ENCODE measurements around the gene DDOST. TPM values are rescaled to one million over a fixed set of nuclear protein-coding genes. Genes with fewer than 3 reads are reported as not detected.

The DDOST gene
- total RNA-seq, 2 donors from 2014 or later, result 76.8 to 114 TPM

- intact Hi-C loops (cut with DNase I), result no loop called here
- ATAC-seq (no peak), DNase-seq (no peak)
- Histone ChIP-seq H3K4me3 (no peak overlapping the region), H3K36me3 (replicated peaks in 1 of 2; ENCODE audit: insufficient read depth in 1 of 2, low read depth in 2 of 2) (no peaks in the 10 kb centered on the region), H3K9me3 (no peaks in the 10 kb centered on the region), H3K27ac (no peak overlapping the region), H3K4me1 (no peaks in the 10 kb centered on the region), H3K27me3 (no peaks in the 10 kb centered on the region)
- WGBS, 2 donors, result 88 to 95% methylated on average over 1 of the region's 1 CpG
- TF ChIP-seq POLR2A (IDR thresholded peaks at IDR 0.05), result no peak
- no peak for TF ChIP-seq CTCF (IDR thresholded peaks at IDR 0.05)
Measured at GRCh38 chr1:20624709-20625108, 36.5 kb downstream of the DDOST start.

- no peaks in the 10 kb centered on the region for H3K9me3 ChIP-seq
- no peaks in the 10 kb centered on the region for H3K27me3 ChIP-seq
- intact Hi-C loops (cut with DNase I), result no loop called here
- no peak overlapping the region for H3K27ac ChIP-seq
- no peaks in the 10 kb centered on the region for H3K4me1 ChIP-seq
- DNase-seq, result no peak
- no peak for ATAC-seq
- no peaks in the 10 kb centered on the region for H3K36me3 ChIP-seq (replicated peaks in 1 of 2; ENCODE audit: insufficient read depth in 1 of 2, low read depth in 2 of 2)
- 82 to 92% methylated on average over 6 of the region's 6 CpGs for WGBS, 2 donors
- no peak for TF ChIP-seq CTCF (IDR thresholded peaks at IDR 0.05)
- no peak for TF ChIP-seq POLR2A (IDR thresholded peaks at IDR 0.05)
- H3K4me3 ChIP-seq, result no peak overlapping the region
Measured at GRCh38 chr1:20621012-20621411, 40.2 kb downstream of the DDOST start.

- intact Hi-C loops (cut with DNase I), result no loop called here
- 69 to 100% methylated on average over 1 of the region's 1 CpG for WGBS, 2 donors
- no peak overlapping the region for H3K4me3 ChIP-seq
- H3K36me3 ChIP-seq (replicated peaks in 1 of 2; ENCODE audit: insufficient read depth in 1 of 2, low read depth in 2 of 2), result no peaks in the 10 kb centered on the region
- no peak for DNase-seq
- H3K9me3 ChIP-seq, result no peaks in the 10 kb centered on the region
- TF ChIP-seq CTCF (IDR thresholded peaks at IDR 0.05) (no peak), POLR2A (IDR thresholded peaks at IDR 0.05) (no peak)
- no peaks in the 10 kb centered on the region for H3K27me3 ChIP-seq
- H3K27ac ChIP-seq, result no peak overlapping the region
- no peak for ATAC-seq
- H3K4me1 ChIP-seq, result no peaks in the 10 kb centered on the region
Measured at GRCh38 chr1:20619999-20620398, 41.2 kb downstream of the DDOST start.

- no peak for DNase-seq
- Histone ChIP-seq H3K4me3 (no peak overlapping the region), H3K27ac (no peak overlapping the region), H3K4me1 (no peaks in the 10 kb centered on the region), H3K27me3 (no peaks in the 10 kb centered on the region), H3K9me3 (no peaks in the 10 kb centered on the region), H3K36me3 (replicated peaks in 1 of 2; ENCODE audit: insufficient read depth in 1 of 2, low read depth in 2 of 2) (no peaks in the 10 kb centered on the region)
- WGBS, 2 donors, result 49 to 56% methylated on average over 4 of the region's 4 CpGs
- intact Hi-C loops (cut with DNase I), result no loop called here
- no peak for ATAC-seq
- no peak for TF ChIP-seq CTCF (IDR thresholded peaks at IDR 0.05)
- no peak for TF ChIP-seq POLR2A (IDR thresholded peaks at IDR 0.05)
Measured at GRCh38 chr1:20618550-20618949, 42.6 kb downstream of the DDOST start.

GRCh38 chr1:20616847-20617487 is 44.2 kb downstream of the DDOST start:
- H3K9me3 ChIP-seq, result no peaks in the 10 kb centered on the region
- no peaks in the 10 kb centered on the region for H3K27me3 ChIP-seq
- ATAC-seq, result no peak
- H3K4me1 ChIP-seq, result no peaks in the 10 kb centered on the region
- H3K36me3 ChIP-seq (replicated peaks in 1 of 2; ENCODE audit: insufficient read depth in 1 of 2, low read depth in 2 of 2), result no peaks in the 10 kb centered on the region
- no peak overlapping the region for H3K27ac ChIP-seq
- WGBS, 2 donors, result 52 to 61% methylated on average over 3 of the region's 3 CpGs
- no peak overlapping the region for H3K4me3 ChIP-seq
- TF ChIP-seq CTCF (IDR thresholded peaks at IDR 0.05) (no peak), POLR2A (IDR thresholded peaks at IDR 0.05) (no peak)
- no peak for DNase-seq
- intact Hi-C loops (cut with DNase I), result no loop called here

All from body of pancreas (tissue), 4 donors.